Keratinocyte (primary cell): ENCODE results near the gene KDM4B. TPM values are rescaled to one million over a fixed set of nuclear protein-coding genes. Genes with fewer than 3 reads are reported as not detected.

Experiments used
- DNase-seq: peaks from one replicate; pipeline ENCODE4 v3.0.0-alpha.2; 2011; ENCODE audit warnings: low read depth, missing footprints, low spot score
- FAIRE-seq: peaks from 2 replicates; lab custom pipeline; 2011; peaks lifted over from hg19 to GRCh38; lab: Jason Lieb, UNC
- H2AFZ ChIP-seq: 2 replicates; pipeline ENCODE4 v1.6.0; 2012; ENCODE audit warnings: low read length, control low read depth, inconsistent platforms; ENCODE audit not compliant: control insufficient read depth
- H3K27ac ChIP-seq: 2 replicates; pipeline ENCODE4 v1.5.1; 2011; ENCODE audit warnings: low read length; ENCODE audit not compliant: control insufficient read depth, insufficient read depth
- H3K27me3 ChIP-seq: 3 replicates; pipeline ENCODE4 v1.6.0; 2011; ENCODE audit warnings: low read length; ENCODE audit not compliant: control insufficient read depth, insufficient read depth; ENCODE audit errors: extremely low read depth
- H3K36me3 ChIP-seq, 2 experiments: 2 replicates in 1 of 2; 3 replicates in 1 of 2; pipeline ENCODE4 v1.5.1; 2011; ENCODE audit warnings: low read length in 2 of 2, mild to moderate bottlenecking in 1 of 2; ENCODE audit not compliant: control insufficient read depth in 2 of 2, insufficient read depth in 2 of 2; ENCODE audit errors: extremely low read depth in 1 of 2
- H3K4me1 ChIP-seq: 3 replicates; pipeline ENCODE4 v1.5.1; 2011; ENCODE audit warnings: low read length; ENCODE audit not compliant: control insufficient read depth, insufficient read depth; ENCODE audit errors: extremely low read depth
- H3K4me2 ChIP-seq: 3 replicates; pipeline ENCODE4 v1.6.0; 2011; ENCODE audit warnings: low read depth, low read length; ENCODE audit not compliant: control insufficient read depth, insufficient read depth; ENCODE audit errors: extremely low read depth
- H3K4me3 ChIP-seq, 3 experiments: fragments of 200-600 bp in 1 of 3; sonication (generic) in 1 of 3; 2 replicates in 2 of 3; 3 replicates in 1 of 3; pipeline ENCODE4 v1.5.1; 2011 to 2016; ENCODE audit warnings: low read length in 3 of 3, mild to moderate bottlenecking in 3 of 3, control low read depth in 2 of 3, inconsistent platforms in 1 of 3, low read depth in 1 of 3, mixed read lengths in 1 of 3, mixed run types in 1 of 3, moderate library complexity in 1 of 3; ENCODE audit not compliant: control insufficient read depth in 2 of 3, insufficient read depth in 2 of 3; ENCODE audit errors: extremely low read depth in 1 of 3
- H3K79me2 ChIP-seq: 2 replicates; pipeline ENCODE4 v1.6.0; 2012; ENCODE audit warnings: low read length; ENCODE audit not compliant: control insufficient read depth, insufficient read depth
- H3K9ac ChIP-seq: 3 replicates; pipeline ENCODE4 v1.6.0; 2011; ENCODE audit warnings: low read length; ENCODE audit not compliant: control insufficient read depth, insufficient read depth; ENCODE audit errors: extremely low read depth
- H3K9me1 ChIP-seq: 3 replicates; pipeline ENCODE4 v1.6.0; 2011; ENCODE audit warnings: low read length; ENCODE audit not compliant: control insufficient read depth, insufficient read depth; ENCODE audit errors: extremely low read depth
- H3K9me3 ChIP-seq: 2 replicates; pipeline ENCODE4 v1.5.1; 2012; ENCODE audit warnings: low read depth, low read length; ENCODE audit not compliant: control insufficient read depth
- H4K20me1 ChIP-seq: 3 replicates; pipeline ENCODE4 v1.6.0; 2011; ENCODE audit warnings: low read length; ENCODE audit not compliant: control insufficient read depth, insufficient read depth; ENCODE audit errors: extremely low read depth
- CTCF ChIP-seq, 3 experiments: IDR thresholded peaks in 1 of 3; conservative IDR thresholded peaks in 1 of 3; optimal IDR thresholded peaks in 1 of 3; 2 replicates in 2 of 3; 3 replicates in 1 of 3; pipeline versions ENCODE3 to v1.5.1; 2011; ENCODE audit warnings: low read length in 3 of 3, mild to moderate bottlenecking in 3 of 3, moderate library complexity in 2 of 3, control low read depth in 1 of 3, inconsistent platforms in 1 of 3; ENCODE audit not compliant: insufficient read depth in 2 of 3; ENCODE audit errors: extremely low read depth in 1 of 3
- EZH2 ChIP-seq: IDR thresholded peaks from one replicate; pipeline ENCODE4 v1.6.1; 2012; ENCODE audit warnings: inconsistent platforms, mild to moderate bottlenecking, low read length, moderate library complexity
- dilution Hi-C: fragments of 300-500 bp; cut with MboI; formaldehyde crosslinking; loops from one replicate; pipeline ENCODE4 v1.7.0; 2020; ENCODE audit warnings: low sequenced_read_pairs; ENCODE audit not compliant: extremely low pct_ligation_motif_present
- polyA plus RNA-seq, 5 experiments: library from polyadenylated mRNA; depleted of rRNA in 3 of 5; stranded (reverse) in 3 of 5; stranded (forward) in 1 of 5; unstranded in 1 of 5; fragments of >200 nt; gene quantifications; 1 replicate in 1 of 5; 2 replicates in 3 of 5; 3 replicates in 1 of 5; pipeline versions ENCODE4 v1.2.1 to v1.2.3, GENCODE V29; 2011 to 2012; ENCODE audit warnings: missing spikeins in 2 of 5, low read depth in 1 of 5, low replicate concordance in 1 of 5

The KDM4B gene
- polyA plus RNA-seq, 1 donor (not counting 4 experiments of a cell fraction or from before 2014, with no cell fraction given): 6.2 TPM

GRCh38 chr19:5068233-5069072, 99.5 kb downstream of the KDM4B start:
- Histone ChIP-seq H3K4me2 (no peak overlapping the region), H3K79me2 (no peaks in the 10 kb centered on the region), H4K20me1 (no peaks in the 10 kb centered on the region), H3K36me3 (peaks cover 10 to 35% of the 10 kb centered on the region in 2 experiments), H3K27ac (no peak overlapping the region), H3K4me3 (no peak overlapping the region), H3K9me3 (no peaks in the 10 kb centered on the region), H2AFZ (no peak overlapping the region), H3K9me1 (no peaks in the 10 kb centered on the region), H3K4me1 (no peaks in the 10 kb centered on the region), H3K27me3 (no peaks in the 10 kb centered on the region), H3K9ac (no peak overlapping the region)
- TF ChIP-seq CTCF (optimal IDR thresholded peaks at IDR 0.05 in 1 of 3, IDR thresholded peaks at IDR 0.05 in 1 of 3, conservative IDR thresholded peaks at IDR 0.05 in 1 of 3; ENCODE audit: extremely low read depth in 1 of 3, insufficient read depth in 2 of 3, low read length in 3 of 3) (no peak), EZH2 (no peak)
- DNase-seq (no peak), FAIRE-seq (no peak)
- dilution Hi-C loops: no loop called here

GRCh38 chr19:5070331-5070730, 101.4 kb downstream of the KDM4B start:
- Histone ChIP-seq H3K36me3 (peaks cover 10 to 34% of the 10 kb centered on the region in 2 experiments), H4K20me1 (no peaks in the 10 kb centered on the region), H3K4me2 (no peak overlapping the region), H3K9me1 (no peaks in the 10 kb centered on the region), H3K9me3 (no peaks in the 10 kb centered on the region), H3K79me2 (no peaks in the 10 kb centered on the region), H3K27ac (no peak overlapping the region), H3K27me3 (no peaks in the 10 kb centered on the region), H3K4me3 (no peak overlapping the region), H3K4me1 (no peaks in the 10 kb centered on the region), H3K9ac (no peak overlapping the region), H2AFZ (no peak overlapping the region)
- DNase-seq (no peak), FAIRE-seq (no peak)
- dilution Hi-C loops: no loop called here
- TF ChIP-seq EZH2 (no peak), CTCF (optimal IDR thresholded peaks at IDR 0.05 in 1 of 3, IDR thresholded peaks at IDR 0.05 in 1 of 3, conservative IDR thresholded peaks at IDR 0.05 in 1 of 3; ENCODE audit: extremely low read depth in 1 of 3, insufficient read depth in 2 of 3, low read length in 3 of 3) (no peak)
